ENCODE data around the gene LEO1. TPM values are rescaled to one million over a fixed set of nuclear protein-coding genes. Genes with fewer than 3 reads are reported as not detected.

The LEO1 gene
- total RNA-seq, 1 donor from 2014 or later, result 35.7 TPM

- DNase-seq, result no peak
- intact Hi-C loops (cut with micrococcal nuclease), result loop anchor here (10.0 kb wide), 1 partner anchor 245 kb away; no protein-coding TSS in a partner anchor
- peaks cover 39% of the 10 kb centered on the region for H3K36me3 Mint-ChIP-seq (ENCODE audit: low read depth)
- no peak overlapping the region for H3K4me3 Mint-ChIP-seq
- H3K4me1 Mint-ChIP-seq, result peaks cover 2% of the 10 kb centered on the region
- H3K9me3 Mint-ChIP-seq, result no peaks in the 10 kb centered on the region
- H3K27ac Mint-ChIP-seq, result no peak overlapping the region
- no peaks in the 10 kb centered on the region for H3K27me3 Mint-ChIP-seq
Observed at GRCh38 chr15:51889486-51889885, 82.1 kb downstream of the LEO1 start.

DNA sequence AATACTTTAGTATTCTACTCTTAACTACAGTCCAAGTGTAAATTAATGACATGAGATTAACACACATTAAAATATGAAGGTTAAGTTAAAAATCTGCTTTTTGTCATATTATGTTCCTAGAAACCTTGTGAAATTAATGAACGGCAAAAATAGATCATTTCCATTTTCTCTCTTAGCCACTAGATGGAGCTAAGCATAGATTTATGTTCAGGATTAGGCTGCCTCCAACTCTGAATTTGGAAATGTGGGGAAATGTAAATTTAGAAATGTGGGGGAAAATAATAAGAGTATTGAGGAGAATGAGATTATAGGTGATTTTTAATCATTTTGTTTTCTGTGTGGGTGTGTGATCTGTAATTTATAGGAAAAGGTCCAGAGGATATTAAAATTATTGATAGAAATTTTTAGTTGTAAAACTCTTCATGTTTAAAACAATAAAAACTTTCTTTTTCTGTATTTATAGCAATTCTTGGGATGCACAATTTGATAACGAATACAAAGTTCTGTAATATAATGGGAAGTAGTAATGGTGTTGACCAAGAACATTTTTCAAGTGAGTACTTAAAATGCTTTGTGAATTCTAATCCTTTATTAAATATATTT lies 82.9 kb downstream of the LEO1 start:
- Mint-ChIP-seq H3K4me1 (peaks cover 8% of the 10 kb centered on the region), H3K27me3 (no peaks in the 10 kb centered on the region), H3K36me3 (ENCODE audit: low read depth) (peaks cover 41% of the 10 kb centered on the region), H3K9me3 (no peaks in the 10 kb centered on the region), H3K27ac (no peak overlapping the region), H3K4me3 (no peak overlapping the region)
- intact Hi-C loops (cut with micrococcal nuclease), result loop anchor here (10.0 kb wide), 1 partner anchor 246 kb away; no protein-coding TSS in a partner anchor
- no peak for DNase-seq

Other genes with a start within 250 kb of the LEO1 start
- gene LYSMD2, start 234.1 kb downstream of the LEO1 start, total RNA-seq, result 15.4 and 15.5 TPM in 2 replicates
- gene TMOD2, start 220.2 kb downstream of the LEO1 start, total RNA-seq, result 4.0 and 4.6 TPM in 2 replicates
- 60.8 and 66.6 TPM in 2 replicates for gene TMOD3, start 142.1 kb downstream of the LEO1 start, total RNA-seq
- gene MAPK6, start 47.4 kb upstream of the LEO1 start, total RNA-seq, result 60.9 and 63.9 TPM in 2 replicates
- not detected in 2 replicates for gene BCL2L10, start 141.0 kb upstream of the LEO1 start, total RNA-seq
- gene GNB5, start 219.6 kb upstream of the LEO1 start, total RNA-seq, result 19.5 and 21.5 TPM in 2 replicates